GM13977 (cell line): ENCODE results near the gene EAF2.

Source experiments
- DNase-seq: peaks from one replicate; pipeline ENCODE4 v3.0.0; 2012; ENCODE audit warnings: low spot score
- in situ Hi-C: fragments of 300-500 bp; cut with MboI; formaldehyde crosslinking; loops from one replicate; pipeline ENCODE4 v1.12.0; 2022; ENCODE audit warnings: low sequenced_read_pairs, low pct_unique_long_range_greater_than_20kb, mixed read lengths, inconsistent platforms; ENCODE audit not compliant: unreplicated experiment
- TF ChIP-seq, protein P1 (sequence below): IDR thresholded peaks from 2 replicates; pipeline ENCODE4 v1.5.1; 2012; ENCODE audit warnings: mild to moderate bottlenecking, control low read depth; ENCODE audit not compliant: insufficient read depth; ENCODE audit errors: extremely low read depth, missing control alignments

EAF2 gene

DNA sequence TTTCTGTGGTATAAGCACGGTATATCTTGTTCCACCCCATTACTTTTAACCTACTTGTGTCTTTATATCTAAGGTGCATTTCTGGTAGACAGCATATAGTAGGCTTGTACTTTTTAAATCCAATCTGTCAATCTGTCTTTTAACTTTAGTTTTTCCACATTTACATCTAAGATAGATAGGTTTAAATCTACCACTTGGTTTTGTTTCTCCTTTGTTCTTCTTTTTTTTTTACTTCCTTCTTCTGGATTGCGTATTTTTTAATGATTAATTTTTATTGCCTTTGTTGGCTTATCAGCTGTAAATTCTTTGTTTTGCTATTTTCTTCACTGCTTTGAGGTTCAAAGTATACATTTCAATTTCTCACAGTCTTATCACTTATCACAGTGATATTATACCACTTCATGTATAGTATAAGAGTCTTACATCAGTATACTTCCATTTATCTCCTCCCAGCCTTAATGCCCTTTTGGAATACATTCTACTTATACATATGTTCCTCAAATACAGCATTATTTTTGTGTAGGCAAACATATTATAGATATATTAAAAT, 31.2 kb upstream of the EAF2 start:
- DNase-seq, result no peak
- TF ChIP-seq, protein P1, sequence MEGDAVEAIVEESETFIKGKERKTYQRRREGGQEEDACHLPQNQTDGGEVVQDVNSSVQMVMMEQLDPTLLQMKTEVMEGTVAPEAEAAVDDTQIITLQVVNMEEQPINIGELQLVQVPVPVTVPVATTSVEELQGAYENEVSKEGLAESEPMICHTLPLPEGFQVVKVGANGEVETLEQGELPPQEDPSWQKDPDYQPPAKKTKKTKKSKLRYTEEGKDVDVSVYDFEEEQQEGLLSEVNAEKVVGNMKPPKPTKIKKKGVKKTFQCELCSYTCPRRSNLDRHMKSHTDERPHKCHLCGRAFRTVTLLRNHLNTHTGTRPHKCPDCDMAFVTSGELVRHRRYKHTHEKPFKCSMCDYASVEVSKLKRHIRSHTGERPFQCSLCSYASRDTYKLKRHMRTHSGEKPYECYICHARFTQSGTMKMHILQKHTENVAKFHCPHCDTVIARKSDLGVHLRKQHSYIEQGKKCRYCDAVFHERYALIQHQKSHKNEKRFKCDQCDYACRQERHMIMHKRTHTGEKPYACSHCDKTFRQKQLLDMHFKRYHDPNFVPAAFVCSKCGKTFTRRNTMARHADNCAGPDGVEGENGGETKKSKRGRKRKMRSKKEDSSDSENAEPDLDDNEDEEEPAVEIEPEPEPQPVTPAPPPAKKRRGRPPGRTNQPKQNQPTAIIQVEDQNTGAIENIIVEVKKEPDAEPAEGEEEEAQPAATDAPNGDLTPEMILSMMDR, result no peak

DNA sequence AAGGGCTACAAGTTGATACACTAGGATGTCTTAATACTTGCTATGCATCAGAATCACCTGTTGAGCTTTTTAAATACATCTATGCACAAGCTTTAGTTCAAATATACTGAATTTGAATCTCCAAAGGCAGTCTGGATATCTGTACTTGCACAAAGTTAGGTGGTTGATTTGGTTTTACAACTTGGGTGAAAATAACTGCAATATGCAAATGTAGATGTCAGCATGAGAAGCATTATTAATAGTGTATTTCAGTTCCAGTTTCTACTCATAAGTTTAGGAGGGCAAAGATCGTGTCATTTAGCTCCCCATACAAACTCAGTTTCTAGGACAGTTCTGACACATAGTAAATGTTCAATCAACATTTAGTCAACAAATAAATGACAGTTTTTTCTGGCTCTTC, 25.8 kb upstream of the EAF2 start:
- in situ Hi-C loops, result no loop called here
- TF ChIP-seq, protein P1, result no peak

More for the DNA sequence above, 31.2 kb upstream of the EAF2 start:
- in situ Hi-C loops, result no loop called here

DNA sequence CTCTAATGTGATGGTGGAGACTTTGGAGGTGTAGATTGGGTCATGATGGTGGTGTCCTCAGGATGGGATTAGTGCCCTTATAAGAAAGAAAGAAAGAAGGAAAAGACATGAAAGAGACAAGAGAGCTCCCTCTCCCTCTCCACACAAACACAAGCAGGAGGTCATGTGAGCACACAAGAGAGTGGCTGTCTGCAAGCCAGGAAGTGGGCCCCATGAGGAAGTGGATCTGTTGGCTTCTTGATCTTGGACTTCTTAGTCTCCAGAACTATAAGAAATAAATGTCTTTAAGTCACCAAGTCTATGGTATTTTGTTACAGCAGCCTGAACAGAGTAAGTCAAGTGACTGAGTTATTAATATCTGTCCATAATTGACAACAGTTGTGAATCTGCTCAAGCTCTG, 17.3 kb upstream of the EAF2 start:
- TF ChIP-seq, protein P1, result no peak
- DNase-seq, result no peak
- in situ Hi-C loops, result no loop called here

More for the DNA sequence above, 25.8 kb upstream of the EAF2 start:
- peak; percentile 45 for DNase-seq

DNA sequence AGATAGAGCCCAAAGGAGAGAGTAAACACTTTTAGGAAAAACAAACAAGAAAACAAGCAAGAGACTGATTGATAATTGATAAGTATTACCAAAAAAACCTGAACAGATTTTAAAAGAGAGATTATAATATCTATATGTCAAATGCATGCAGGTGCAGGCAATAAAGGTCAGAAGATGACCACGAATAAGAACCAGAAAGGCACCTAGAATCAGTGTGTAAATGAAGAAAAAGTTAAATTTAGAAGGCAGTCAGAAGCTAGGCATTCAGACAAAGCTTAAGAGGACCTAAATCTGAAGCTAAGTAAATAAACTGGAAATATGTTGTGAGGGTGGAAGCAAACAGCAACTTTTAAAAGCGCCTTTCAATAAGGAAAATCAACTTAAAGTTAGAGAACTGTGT, 16.4 kb upstream of the EAF2 start:
- in situ Hi-C loops, result no loop called here

DNA sequence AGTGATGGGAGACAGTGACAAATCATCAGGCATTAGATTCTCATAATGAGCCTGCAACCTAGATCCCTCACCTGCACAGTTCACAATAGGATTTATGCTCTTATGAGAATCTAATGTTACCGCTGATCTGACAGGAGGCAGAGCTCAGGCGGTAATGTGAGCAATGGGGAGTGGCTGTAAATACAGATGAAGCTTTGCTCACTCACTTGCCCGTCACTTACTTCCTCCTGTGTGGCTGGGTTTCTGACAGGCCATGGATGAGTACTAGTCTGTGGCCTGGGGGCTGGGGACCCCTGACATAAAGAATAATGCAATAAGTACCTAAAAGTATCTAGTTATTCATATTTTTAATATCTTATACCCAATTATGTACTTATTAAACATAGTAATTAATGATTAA, 15.8 kb upstream of the EAF2 start:
- DNase-seq, result no peak
- TF ChIP-seq, protein P1, result no peak
- in situ Hi-C loops, result no loop called here

More for the DNA sequence above, 16.4 kb upstream of the EAF2 start:
- no peak for DNase-seq
- TF ChIP-seq, protein P1, result no peak

DNA sequence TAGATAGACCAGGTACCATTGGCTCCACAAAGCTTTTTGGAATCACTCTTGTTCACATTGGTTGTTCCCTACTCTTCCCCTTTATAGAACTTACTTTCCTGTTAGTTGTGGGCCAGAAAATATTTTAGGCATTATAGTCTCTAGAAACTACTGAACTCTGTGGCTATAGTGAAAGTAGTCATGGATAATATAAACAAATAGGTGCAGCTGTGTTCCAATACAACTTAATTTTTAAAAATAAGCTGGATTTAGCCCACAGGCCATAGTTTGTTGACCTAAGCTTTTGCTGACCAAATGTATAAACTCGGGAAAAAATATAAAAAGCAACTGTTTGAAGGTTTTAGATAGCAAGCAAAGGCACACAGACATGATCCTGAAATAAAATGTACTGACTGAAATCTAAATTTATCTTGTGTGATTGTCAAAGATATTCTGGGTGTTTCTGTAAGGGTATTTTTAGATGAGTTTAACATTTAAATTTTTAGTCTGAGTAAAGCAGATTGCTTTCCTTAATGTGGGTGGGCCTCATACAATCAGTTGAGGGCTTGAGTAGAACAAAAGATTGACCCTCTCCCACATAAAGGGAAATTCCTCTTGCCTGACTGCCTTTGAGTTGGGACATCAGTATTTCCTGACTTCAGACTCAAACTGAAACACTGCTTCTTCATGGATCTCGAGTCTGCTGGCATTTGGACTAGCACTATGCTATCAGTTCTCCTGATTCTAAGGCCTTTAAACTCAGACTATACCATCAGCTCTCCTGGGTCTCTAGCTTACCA, 13.4 kb upstream of the EAF2 start:
- DNase-seq, result no peak
- TF ChIP-seq, protein P1, result no peak
- in situ Hi-C loops, result no loop called here

DNA sequence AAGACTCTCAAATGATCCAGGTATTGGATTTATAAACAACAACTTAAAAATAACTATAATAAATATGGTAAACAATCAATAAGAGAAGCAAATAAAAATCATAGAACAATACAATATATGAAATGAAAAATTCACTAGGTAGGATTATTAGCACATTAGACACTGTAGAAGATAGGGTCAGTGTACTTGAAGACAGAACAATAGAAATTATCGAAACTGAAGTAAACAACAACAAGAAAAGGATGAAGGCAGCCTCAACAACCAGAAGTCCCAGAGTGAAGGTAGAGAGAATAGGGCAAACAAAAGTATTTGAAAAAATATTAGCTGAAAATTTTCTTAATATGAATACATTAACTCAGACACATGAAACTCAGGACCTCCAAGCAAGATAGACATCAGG, 12.0 kb upstream of the EAF2 start:
- no peak for DNase-seq
- TF ChIP-seq, protein P1, result no peak
- in situ Hi-C loops, result no loop called here
